ENCODE data around the gene ALKBH5. TPM values are rescaled to one million over a fixed set of nuclear protein-coding genes. Genes with fewer than 3 reads are reported as not detected.

The ALKBH5 gene
- total and polyA plus RNA-seq, 9 of the 15 experiments (the other 6 are each of a cell fraction or from before 2014, with no cell fraction given), result 11.4 to 70.0 (median 47.4) TPM

DNA sequence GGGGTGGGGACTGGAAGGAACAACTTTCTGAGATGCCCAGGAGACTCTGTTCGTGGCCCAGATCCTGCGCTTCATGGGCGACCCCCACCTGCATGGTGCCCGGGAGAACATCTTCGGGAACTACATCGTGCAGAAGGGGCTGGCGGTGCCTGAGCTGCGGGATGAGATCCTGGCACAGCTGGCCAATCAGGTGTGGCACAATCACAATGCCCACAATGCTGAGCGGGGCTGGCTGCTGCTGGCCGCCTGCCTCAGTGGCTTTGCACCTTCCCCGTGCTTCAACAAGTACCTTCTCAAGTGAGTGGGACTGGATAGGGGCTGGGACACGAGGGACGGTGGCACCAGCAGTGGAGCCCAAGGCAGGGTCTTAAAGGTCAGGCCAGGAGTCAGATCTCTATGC lies 37.8 kb upstream of the ALKBH5 start (continued):
- TF ChIP-seq NKRF (IDR thresholded peaks at IDR 0.05; ENCODE audit: borderline replicate concordance) (no peak), U2AF1 (optimal IDR thresholded peaks at IDR 0.05; ENCODE audit: low read depth, low read length) (no peak), ZNF224 (CRISPR knock-in tag; IDR thresholded peaks at IDR 0.05) (no peak), ZFP30 (CRISPR knock-in tag; IDR thresholded peaks at IDR 0.05; ENCODE audit: borderline replicate concordance) (no peak), CCAR2 (IDR thresholded peaks at IDR 0.05; ENCODE audit: low read depth, low read length) (no peak), SMARCA5 (IDR thresholded peaks at IDR 0.05) (no peak), ZEB2 (IDR thresholded peaks at IDR 0.05) (no peak), SREBF2 (CRISPR knock-in tag; IDR thresholded peaks at IDR 0.05) (no peak), TEAD2 (tag; IDR thresholded peaks at IDR 0.05) (no peak)
- TF ChIP-seq, protein P1, sequence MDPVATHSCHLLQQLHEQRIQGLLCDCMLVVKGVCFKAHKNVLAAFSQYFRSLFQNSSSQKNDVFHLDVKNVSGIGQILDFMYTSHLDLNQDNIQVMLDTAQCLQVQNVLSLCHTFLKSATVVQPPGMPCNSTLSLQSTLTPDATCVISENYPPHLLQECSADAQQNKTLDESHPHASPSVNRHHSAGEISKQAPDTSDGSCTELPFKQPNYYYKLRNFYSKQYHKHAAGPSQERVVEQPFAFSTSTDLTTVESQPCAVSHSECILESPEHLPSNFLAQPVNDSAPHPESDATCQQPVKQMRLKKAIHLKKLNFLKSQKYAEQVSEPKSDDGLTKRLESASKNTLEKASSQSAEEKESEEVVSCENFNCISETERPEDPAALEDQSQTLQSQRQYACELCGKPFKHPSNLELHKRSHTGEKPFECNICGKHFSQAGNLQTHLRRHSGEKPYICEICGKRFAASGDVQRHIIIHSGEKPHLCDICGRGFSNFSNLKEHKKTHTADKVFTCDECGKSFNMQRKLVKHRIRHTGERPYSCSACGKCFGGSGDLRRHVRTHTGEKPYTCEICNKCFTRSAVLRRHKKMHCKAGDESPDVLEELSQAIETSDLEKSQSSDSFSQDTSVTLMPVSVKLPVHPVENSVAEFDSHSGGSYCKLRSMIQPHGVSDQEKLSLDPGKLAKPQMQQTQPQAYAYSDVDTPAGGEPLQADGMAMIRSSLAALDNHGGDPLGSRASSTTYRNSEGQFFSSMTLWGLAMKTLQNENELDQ (CRISPR knock-in tag; IDR thresholded peaks at IDR 0.05; ENCODE audit: borderline replicate concordance), result no peak
